HG02759 (cell line): ENCODE data around the gene GAL3ST2.

Experiments
- ATAC-seq: cut with Tn5 transposase; IDR thresholded peaks from one replicate; pipeline ENCODE4 v1.9.1; 2021; ENCODE audit warnings: mild to moderate bottlenecking, moderate library complexity; ENCODE audit not compliant: unreplicated experiment

The GAL3ST2 gene

DNA sequence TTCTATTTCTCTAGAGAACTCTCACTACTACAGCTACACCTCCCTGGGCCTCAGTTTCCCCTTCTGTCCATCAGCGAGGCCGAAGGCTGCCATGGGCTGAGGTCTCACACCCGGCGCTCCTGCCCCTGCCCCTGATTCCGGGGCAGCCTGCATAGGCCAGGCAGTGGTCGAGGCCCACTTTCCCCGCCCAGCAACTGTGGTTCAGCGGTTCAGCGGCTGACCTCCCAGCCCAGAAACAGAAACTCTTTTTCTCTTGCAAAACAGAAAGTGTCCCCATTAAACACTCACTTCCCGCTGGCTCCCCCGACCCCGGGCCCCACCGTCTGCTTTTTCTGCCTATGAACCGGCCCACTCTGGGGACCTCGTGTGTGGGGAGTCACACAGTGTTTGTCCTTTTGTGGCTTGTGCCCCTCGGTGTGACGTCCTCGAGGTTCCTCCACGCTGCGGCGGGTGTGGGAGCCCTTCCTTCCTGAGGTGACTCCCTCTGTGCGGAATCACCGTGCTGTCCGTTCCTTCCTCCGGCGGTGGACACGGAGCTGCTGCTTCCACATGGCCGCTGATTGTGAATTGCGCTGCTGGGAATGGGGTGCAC is 66.1 kb downstream of the GAL3ST2 start:
- no peak for ATAC-seq

GRCh38 chr2:241843321-241844065 is 66.9 kb downstream of the GAL3ST2 start:
- no peak for ATAC-seq

DNA sequence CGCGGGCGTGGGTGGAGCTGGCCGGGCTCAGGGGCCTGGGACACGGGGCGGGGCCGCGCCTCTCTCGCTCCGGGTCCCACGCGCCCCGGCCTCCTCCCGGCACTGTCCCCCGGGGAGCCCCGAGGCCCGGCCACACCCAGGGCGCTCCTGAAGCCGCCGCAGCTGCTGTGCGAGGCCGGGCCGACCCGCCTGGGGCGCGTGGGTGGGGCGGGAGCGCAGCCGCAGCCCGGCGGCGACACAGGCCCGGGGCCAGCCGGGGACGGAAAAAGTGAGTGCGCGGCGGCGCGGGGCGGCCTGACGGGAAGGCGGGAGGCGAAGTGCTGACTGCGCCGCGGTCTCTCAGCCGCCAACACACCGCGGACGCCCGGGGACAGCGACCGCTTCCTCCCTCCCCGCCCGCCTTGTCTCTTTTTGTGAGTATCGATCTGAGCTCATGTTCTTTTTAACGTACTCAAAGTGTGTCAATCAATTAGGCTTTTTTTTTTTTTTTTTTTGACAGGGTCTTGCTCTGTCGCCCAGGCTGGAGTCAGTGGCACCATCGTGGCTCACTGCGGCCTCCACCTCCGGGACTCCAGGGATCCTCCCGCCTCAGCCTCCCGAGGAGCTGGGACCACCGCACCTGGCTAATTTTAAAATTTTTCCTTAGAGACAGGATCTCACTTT is 67.6 kb downstream of the GAL3ST2 start:
- ATAC-seq = peak; percentile 75

DNA sequence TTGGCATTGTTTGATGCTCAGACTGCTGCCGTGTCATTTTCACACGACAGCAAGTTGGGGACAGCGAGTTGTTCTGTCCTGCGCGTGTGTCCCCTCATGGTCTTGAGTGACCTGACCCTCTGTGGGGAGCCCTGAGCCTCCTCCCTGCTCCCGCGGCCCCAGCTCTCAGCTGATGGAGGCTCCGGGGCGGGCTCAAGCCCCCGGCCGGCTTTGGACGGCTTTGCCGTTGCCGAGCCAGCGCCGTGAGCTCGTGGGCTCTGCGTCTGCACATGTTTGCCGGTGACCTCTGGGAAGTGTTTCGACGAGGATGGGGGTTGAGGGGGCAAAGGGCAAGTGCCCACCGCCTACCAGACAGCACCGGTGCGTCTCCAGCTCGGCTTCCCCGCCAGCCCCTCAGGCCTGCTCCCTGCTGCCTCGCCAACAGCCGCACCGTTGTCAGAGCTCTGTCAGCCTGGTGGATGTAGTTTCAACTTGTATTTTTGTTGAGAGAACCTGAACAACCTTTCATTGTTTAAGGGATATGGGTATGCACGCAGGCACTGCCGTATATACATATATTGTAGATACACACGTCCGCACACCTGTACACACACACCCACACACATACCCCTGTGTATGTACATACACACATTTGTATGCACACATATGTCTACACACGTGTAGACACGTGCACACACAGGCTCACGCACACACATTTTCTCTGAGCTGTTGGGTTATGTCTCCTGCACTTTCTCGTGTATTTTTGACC is 68.4 kb downstream of the GAL3ST2 start:
- ATAC-seq = no peak

GRCh38 chr2:241846406-241846805 is 69.8 kb downstream of the GAL3ST2 start:
- ATAC-seq = no peak

- no peak for ATAC-seq
Observed at GRCh38 chr2:241848761-241849615, 72.4 kb downstream of the GAL3ST2 start.

DNA sequence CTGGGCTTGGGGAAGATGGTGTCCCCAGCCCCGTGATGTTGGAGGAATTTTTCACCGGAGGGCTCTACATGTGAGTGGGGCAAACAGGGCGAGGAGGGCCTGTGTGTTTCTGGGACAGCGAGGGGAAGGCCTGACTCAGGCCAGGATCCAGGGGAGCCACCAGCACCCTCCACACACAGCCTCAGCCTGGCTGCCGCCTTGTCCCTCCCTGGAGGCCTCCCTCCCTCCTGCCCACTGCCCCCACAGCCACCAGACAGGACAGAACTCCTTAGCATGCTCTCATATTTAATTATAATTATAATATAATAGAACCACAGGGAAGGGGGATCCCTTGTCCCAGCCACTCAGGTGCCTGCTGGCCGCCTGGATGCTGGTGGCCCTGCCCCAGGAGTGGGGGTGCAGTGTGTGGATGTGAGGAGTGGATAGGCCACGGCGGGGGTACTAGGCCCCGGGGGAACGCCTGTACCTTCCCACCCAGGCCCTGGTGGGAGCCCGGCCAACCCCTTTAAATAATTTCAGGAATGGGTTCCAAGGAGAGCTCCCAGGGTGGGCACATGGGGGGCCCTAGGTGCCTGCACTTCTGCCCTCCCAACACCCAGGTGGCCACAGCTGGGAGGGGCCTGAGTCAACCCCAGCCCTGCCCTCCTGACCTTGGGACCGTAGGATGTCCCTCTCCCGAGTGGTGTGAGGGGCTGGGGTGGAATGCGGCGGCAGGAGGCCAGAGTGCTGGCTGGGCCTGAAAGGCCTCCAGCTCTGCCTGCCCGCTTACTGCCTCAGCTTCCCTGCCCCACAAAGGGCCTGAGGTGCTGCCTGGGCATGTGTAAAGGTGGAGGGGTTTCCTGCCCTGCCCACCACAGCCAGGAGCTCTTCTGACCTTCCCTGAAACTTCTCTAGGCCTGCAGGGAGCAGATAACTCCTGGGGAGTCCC is 73.3 kb downstream of the GAL3ST2 start:
- ATAC-seq = no peak

DNA sequence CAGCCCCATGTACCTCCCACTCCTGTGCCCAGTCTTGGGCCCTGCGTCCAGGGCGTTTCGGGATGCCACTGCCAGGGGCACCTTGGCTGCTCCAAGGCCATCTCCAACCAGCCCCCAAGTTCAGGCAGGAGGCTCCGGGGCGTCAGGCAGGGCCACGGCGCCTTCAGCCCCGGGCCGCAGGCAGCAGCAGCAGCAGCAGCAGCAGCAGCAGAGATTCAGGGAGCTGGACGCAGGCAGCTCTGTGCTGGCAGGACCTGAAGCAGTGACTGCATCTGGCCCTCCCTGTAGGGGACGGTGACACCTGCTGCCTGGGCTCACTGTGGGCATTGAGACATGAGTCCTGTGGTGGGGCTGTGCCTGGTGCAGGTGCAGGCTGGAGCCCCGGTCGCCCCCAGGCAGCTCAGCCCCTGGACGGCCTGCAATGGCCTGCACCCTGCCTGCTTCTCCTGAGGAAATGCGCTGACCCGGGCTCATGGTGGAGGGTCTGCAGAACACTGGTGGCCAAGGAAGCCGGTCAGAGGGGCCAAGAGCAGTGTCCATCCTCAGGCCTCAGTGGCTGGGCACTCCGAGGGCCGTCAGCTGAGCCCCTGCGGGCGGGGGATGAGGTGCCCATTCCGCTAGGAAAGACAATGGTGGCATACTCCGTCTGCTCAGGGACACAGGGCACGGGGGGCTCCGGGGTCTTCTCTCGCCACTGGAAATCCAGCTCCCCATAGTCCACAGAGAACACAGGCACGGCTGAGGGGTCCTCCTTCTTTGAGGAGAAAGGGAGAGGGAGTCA is 74.1 kb downstream of the GAL3ST2 start:
- no peak for ATAC-seq

GRCh38 chr2:241851325-241852115 is 74.9 kb downstream of the GAL3ST2 start:
- ATAC-seq = no peak

- no peak for ATAC-seq
Observed at GRCh38 chr2:241852116-241852980, 75.7 kb downstream of the GAL3ST2 start.

DNA sequence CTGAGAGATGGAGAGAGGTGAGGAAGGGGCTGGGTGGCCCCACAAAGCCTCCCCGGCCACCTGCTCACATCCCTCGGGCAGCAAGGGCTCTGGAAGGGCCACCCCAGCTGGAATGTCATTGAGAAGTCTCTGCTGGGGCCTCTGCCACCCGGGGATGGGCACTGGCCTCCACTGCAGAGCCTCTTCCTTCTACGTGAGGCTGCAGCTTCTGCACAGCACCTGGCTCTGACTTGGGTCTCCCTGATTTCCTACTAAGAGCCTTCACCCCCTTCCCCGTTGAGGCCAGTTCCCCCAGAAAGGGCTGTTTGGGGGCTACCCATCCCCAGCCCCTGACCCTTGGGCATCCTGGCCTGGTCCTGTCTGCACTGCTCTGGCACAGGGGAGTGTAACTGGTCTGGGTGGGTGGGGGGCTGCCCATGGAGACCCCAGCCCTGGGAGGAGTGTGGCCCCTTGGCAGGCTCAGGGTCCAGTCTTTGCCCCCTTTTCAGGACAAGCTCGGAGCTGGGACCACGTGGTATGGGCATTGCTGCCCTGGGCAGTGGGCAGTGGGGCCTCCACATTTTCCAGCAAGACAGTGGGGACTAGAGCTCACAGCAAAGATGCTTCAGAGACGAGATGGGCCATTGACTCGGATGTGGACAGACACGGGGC is 76.5 kb downstream of the GAL3ST2 start:
- ATAC-seq = no peak
